ENCODE results near the gene SHB.

GRCh38 chr9:38117651-38118050, 48.6 kb upstream of the SHB start:
- TF ChIP-seq SP1 (IDR thresholded peaks at IDR 0.05; ENCODE audit: low read depth, low read length) (no peak), POLR2A (IDR thresholded peaks at IDR 0.05; ENCODE audit: control extremely low read depth in 1 of 2, low read depth in 2 of 2, low read length in 2 of 2) (no peak), BACH1 (IDR thresholded peaks at IDR 0.05; ENCODE audit: low read length) (no peak), TAF1 (IDR thresholded peaks at IDR 0.05; ENCODE audit: low read depth, low read length) (no peak), SIN3A (conservative IDR thresholded peaks at IDR 0.05 in 1 of 2, IDR thresholded peaks at IDR 0.05 in 1 of 2; ENCODE audit: low read depth in 1 of 2, low read length in 2 of 2) (no peak), EGR1 (IDR thresholded peaks at IDR 0.05; ENCODE audit: borderline replicate concordance, low read depth, low read length) (no peak), POLR2AphosphoS5 (IDR thresholded peaks at IDR 0.05; ENCODE audit: low read depth, low read length) (no peak), JUN (IDR thresholded peaks at IDR 0.05; ENCODE audit: low read depth, low read length) (no peak), BRCA1 (IDR thresholded peaks at IDR 0.05; ENCODE audit: low read depth, low read length) (no peak), CHD1 (IDR thresholded peaks at IDR 0.05; ENCODE audit: low read depth, low read length) (no peak), RAD21 (IDR thresholded peaks at IDR 0.05 in 1 of 2, conservative IDR thresholded peaks at IDR 0.05 in 1 of 2; ENCODE audit: low read depth in 2 of 2, low read length in 2 of 2) (no peak)
- TF ChIP-seq, protein P1, sequence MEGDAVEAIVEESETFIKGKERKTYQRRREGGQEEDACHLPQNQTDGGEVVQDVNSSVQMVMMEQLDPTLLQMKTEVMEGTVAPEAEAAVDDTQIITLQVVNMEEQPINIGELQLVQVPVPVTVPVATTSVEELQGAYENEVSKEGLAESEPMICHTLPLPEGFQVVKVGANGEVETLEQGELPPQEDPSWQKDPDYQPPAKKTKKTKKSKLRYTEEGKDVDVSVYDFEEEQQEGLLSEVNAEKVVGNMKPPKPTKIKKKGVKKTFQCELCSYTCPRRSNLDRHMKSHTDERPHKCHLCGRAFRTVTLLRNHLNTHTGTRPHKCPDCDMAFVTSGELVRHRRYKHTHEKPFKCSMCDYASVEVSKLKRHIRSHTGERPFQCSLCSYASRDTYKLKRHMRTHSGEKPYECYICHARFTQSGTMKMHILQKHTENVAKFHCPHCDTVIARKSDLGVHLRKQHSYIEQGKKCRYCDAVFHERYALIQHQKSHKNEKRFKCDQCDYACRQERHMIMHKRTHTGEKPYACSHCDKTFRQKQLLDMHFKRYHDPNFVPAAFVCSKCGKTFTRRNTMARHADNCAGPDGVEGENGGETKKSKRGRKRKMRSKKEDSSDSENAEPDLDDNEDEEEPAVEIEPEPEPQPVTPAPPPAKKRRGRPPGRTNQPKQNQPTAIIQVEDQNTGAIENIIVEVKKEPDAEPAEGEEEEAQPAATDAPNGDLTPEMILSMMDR (IDR thresholded peaks at IDR 0.05; ENCODE audit: control extremely low read depth in 1 of 3, insufficient read depth in 1 of 3, low read depth in 1 of 3, low read length in 3 of 3), result no peak
- TF ChIP-seq, protein P2, sequence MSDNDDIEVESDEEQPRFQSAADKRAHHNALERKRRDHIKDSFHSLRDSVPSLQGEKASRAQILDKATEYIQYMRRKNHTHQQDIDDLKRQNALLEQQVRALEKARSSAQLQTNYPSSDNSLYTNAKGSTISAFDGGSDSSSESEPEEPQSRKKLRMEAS (IDR thresholded peaks at IDR 0.05), result no peak
